Right lung (tissue), 5 donors: Measurements from ENCODE around the gene ALOX5. TPM values are rescaled to one million over a fixed set of nuclear protein-coding genes. Genes with fewer than 3 reads are reported as not detected.

Experiments used
- DNase-seq, 2 donors: peaks; one replicate each; pipeline ENCODE4 v3.0.0-alpha.2; 2013
- polyA plus RNA-seq, 5 donors: library from polyadenylated mRNA; unstranded; fragments of 120-200 nt; gene quantifications; one replicate each; pipeline versions ENCODE4 v1.2.1 to v1.2.3, GENCODE V29; 2013; ENCODE audit warnings: inconsistent platforms in 1 of 5, low replicate concordance in 1 of 5; ENCODE audit not compliant: insufficient read length in 5 of 5, insufficient read depth in 1 of 5

Gene ALOX5
- polyA plus RNA-seq, 5 donors = 0.95 to 2.1 (median 1.6) TPM

DNA sequence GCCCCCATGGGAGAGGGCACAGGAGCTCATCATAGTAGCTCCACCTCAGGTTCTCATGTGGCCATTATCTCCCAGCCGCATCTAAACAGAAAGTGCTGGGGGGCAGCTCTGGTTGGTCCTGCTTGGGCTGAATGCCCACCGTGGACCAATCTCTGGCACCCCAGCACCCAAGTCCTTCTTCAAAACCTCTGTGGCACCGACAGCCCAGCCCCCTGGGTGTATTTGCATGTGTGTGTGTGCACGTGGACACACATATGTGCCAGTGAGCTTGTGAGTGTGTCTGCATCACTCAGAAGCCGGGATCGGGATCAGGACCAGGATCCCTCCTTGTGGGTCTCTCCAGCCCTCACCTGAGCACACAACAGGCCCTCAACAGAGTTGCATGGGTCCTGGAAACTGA, 68.2 kb downstream of the ALOX5 start:
- DNase-seq = no peak

GRCh38 chr10:45442662-45443061, 68.6 kb downstream of the ALOX5 start:
- DNase-seq = no peak

DNA sequence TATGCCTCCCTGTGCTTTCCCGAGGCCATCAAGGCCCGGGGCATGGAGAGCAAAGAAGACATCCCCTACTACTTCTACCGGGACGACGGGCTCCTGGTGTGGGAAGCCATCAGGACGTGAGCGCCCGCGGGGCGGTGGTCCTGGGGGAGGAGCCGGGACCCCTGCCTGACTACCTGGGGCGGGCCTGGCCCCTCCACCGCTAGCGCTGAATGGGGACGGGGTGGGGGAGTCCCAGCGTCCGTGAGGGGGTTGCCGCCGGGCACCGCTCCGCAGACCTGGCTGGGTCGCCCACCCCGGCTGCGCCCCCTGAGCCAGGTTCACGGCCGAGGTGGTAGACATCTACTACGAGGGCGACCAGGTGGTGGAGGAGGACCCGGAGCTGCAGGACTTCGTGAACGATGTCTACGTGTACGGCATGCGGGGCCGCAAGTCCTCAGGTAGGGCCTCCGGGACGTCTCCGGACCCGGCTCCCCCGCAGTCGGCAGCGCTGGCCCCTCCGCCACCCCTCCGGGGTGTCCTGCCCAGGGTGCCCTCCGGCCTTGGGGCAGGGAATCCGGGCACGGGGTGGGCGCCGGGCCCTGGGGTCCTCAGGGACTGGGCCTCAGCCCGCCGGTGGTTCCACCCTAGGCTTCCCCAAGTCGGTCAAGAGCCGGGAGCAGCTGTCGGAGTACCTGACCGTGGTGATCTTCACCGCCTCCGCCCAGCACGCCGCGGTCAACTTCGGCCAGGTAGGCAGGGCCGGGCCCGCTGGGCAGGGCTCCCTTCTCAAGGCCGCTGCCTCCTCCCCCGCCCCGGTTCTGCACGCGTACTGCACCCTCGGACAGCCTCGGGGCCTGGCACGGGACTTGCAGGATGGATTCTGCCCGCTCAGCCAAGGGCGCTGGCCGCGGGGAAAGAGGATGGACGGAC, 69.3 kb downstream of the ALOX5 start:
- no peak for DNase-seq

GRCh38 chr10:45444022-45444421, 70.0 kb downstream of the ALOX5 start:
- DNase-seq = no peak

- no peak for DNase-seq
These were observed 71.2 kb downstream of the ALOX5 start for GRCh38 chr10:45444976-45445898.

- no peak for DNase-seq
These were observed 72.8 kb downstream of the ALOX5 start for GRCh38 chr10:45446858-45447257.

DNA sequence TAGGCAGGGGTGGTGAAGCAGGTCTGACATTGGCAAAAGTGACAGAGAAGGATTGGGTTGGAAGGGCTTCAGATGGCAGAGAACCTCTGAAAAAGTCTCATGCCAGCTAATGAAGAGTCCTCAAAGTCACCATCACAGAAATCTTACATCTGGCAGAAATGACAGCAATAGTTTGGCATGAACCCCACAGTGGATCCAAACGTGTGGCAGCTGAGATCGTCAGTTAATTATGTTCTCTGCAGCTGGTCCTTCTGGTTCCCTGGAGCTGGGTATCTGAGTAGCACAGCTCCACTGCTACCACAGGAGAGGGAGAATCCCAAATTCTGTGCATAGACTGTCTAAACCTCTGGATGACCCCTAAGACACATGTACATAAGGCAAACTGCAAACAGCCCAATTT, 73.4 kb downstream of the ALOX5 start:
- no peak for DNase-seq

GRCh38 chr10:45450866-45451265, 76.8 kb downstream of the ALOX5 start:
- no peak for DNase-seq

DNA sequence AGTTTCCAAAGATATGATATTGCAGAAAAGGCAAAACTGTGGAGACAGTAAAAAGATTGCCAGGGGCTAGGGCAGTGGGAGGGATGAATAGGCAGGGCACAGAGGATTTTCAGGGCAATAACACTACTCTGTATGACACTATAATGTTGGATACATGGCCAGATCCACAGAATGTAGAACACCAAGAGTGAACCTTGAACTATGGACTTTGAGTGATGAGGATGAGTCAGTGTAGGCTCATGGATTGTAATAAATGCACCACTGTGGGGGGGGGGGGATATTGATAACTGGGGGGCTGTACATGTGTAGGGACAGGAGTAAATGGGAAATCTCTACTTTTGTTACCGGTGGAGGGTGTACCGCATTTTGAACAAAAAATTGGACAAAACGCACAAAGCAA, 77.4 kb downstream of the ALOX5 start:
- no peak for DNase-seq

- no peak for DNase-seq
These were observed 78.3 kb downstream of the ALOX5 start for GRCh38 chr10:45452268-45452667.

DNA sequence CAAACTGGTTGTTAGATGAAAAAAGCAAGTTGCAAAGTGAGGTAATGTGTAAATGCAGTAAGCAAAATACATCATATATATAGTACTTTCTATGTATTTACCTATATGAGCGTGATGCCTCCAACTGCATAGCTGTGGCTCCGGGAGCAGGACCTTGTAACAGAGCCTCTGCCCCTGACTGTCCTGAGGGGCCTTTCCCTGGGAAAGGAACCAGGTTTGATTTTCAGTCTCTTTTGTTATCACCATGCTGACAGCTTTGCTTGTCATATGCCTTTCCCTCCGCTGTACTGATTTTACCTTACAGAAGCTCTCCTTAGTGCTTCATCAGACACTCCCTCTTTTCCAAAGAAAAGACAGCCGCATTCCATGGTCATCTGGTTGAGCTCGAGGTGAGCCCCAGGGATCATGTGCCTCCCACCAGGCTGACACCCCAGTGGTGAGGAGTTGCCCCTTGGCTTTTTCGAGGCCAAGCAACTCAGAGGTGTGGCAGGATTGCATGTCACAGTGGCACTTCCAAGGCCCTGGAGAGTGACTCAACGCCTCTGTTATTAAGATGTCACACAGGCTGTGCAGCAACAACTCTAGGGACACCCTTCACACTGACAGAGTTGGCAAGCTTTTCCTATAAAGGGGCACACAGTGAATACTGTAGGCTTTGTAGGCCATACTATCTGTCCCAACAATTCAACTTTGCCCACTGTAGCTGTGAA, 78.9 kb downstream of the ALOX5 start:
- no peak for DNase-seq

DNA sequence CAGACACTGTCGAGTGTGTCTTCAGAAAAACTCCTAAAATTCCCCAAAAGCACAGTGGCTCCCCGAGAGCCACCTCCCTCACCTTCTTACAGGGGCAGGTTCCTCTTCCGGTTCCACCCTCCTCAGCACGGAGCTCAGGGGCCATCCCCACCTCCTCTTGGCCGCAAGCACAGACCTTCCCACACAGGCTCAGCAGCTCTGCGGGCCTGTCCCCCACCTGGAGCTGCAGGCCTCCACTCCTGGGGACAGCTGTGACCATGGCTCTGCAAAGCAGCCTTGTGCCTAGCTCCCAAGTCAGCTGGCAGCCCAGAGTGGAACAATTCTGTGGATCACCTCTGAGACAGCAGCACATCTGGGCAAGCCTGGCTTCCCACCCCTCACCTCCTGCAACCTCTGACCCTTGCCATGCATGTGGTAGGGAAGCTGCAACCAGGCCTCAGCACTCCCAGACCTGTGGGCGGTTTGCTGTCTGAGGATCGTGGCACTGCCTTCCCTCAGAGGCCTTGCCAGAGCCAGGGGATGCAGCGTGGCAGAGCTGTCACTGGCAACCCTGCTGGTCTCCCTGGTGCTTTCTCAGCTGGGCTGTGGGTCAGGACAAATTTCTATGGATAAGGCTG, 79.7 kb downstream of the ALOX5 start:
- DNase-seq = no peak

DNA sequence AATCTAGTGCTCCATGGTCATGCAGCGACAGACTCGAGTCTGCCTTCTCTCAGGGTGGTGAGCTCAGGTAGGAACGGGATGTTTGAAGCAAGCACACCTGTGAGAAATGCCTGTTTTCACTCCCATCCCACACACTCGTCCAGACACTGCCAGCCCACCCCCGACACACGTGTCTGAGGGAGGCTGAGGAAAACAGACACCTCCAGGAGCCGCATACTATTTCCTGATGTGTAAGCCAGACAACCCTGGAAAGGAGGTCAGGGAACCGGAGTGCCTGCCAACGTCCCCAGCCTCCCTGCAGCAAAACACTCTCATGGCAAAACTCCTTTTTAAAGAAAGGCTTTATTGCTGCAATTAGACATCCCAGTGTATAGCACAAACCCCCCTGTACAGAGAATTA, 80.2 kb downstream of the ALOX5 start:
- DNase-seq = no peak

- DNase-seq = no peak
These were observed 80.8 kb downstream of the ALOX5 start for GRCh38 chr10:45454859-45455258.

- DNase-seq = no peak
These were observed 82.2 kb downstream of the ALOX5 start for GRCh38 chr10:45456233-45456632.

GRCh38 chr10:45456822-45457221, 82.8 kb downstream of the ALOX5 start:
- no peak for DNase-seq

DNA sequence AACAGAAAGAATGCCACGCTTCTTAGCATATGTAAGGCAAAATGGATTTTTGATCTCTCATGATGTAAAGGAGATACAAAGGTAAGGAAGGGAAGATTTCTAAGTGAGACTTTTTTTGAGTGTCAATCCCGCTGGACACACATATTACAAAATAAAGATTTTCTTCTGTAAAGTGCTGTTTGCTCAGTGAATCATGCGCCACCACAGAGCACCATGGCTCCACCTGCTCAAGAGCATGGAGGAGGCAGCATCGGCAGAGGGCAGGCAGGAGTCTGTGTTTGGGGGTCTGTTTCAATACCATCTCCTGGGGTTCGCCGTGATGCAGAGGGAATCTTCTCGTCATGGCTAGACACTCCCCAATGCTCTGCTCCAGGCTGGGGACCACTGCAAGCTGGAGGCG, 83.5 kb downstream of the ALOX5 start:
- DNase-seq = no peak

GRCh38 chr10:45460235-45460878, 86.3 kb downstream of the ALOX5 start:
- DNase-seq = no peak

- DNase-seq = no peak
These were observed 87.0 kb downstream of the ALOX5 start for GRCh38 chr10:45461034-45461433.

DNA sequence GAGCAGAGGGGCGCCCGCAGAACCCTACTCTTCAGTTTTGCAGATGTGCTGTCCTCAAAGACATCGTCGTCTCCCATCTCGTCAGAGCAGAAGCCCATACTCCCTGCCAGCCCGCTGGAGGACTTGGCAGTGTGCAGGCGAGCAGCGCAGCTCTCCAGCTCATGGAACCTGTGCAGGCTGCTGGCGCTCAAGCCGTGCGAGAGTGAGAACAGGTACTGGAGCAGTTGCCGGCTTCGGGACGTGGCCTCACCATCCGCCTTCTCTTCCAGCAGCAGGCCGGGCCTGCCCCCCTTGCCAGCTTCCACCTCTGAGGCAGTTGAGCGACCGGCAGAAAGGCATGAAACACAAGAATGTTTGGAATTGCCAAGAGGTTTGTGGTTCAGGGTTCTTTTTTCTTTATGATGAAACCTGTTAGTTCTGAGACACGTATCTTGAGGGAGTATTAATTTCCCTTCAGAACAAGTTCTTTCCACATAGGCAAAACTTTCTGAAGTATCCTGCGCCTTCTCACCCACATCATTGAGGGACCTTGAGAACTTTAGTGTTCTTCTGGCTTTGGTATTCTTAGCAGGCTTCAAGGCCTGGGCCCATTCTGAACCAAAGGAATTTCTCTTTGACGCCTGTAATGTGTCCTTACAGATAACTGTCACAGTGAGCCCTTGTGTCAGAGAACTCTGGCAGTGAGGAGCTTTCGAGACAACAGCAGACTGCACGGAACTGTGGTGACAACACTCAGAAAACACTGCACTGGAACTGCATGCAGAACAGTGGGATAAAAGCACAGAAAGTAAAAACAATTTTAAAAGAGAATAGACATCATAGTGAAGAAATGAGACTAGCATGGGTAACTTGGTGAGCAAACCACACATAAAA, 89.5 kb downstream of the ALOX5 start:
- DNase-seq = no peak
